NCI-H2196 (cell line): ENCODE measurements around the gene ADAMTS14.
"Not testable (repeated sequence)": the region's sequence is repeated elsewhere in the genome, so short reads cannot be mapped to it uniquely, and the experiment has no call there.

Source experiments
- DNase-seq: peaks from one replicate; lab custom pipeline; 2025; ENCODE audit not compliant: unreplicated experiment; lab: John Stamatoyannopoulos, UW

ADAMTS14 gene

DNA sequence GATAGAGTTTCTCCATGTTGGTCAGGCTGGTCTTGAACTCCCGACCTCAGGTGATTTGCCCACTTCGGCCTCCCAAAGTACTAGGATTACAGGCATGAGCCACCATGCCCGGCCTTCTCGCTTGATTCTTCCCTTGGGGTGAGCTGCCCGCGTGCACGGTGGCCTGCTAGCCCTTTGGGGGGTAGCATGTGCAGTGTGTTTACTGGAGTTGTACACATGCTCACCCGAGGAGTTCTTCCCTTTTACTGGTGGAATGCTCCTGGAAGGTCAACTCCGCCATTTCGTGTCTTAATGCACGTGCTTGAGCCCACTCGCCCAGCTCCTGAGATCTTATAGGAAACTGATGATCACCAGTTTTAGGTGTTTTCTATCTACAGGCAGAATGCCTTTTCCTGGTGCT is 17.0 kb upstream of the ADAMTS14 start:
- no peak for DNase-seq

DNA sequence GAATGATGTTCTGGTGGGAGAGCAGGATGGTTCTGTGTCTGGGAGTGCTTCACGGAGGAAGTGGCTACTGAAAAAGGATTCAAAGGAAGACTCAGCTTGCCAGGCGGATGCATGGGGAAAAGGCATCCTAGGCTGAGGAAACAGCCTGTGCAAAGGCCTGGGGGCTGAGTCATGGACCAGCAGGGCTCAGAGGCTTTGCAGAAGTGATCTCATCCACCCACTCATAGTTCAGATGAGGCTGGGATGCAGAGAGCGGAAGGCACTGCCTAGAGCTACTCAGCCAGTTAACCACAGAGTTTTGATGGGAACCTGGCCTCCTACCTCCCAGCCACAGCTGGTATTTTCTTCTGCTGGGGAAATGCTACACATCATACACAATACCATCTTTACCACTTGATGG is 15.8 kb upstream of the ADAMTS14 start:
- DNase-seq: no peak

DNA sequence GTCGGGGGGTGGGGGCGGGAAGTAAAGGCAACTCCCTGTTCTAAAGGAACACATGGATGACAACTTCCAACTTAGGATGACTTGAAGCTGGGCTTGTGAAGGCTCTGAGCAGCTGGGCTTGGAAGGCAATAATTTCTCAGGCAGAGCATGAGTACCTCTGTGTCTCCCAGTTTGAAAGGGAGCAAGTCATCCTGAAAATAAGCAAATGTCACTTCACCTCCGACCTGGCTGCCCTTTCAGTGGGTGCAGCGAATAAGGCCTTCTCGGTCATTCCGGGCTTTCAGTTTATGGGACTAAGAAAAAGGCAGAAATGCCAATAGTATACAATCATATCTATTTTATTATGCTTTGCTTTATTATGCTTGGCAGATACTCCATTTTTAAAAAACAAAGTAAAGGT is 15.3 kb upstream of the ADAMTS14 start:
- DNase-seq: no peak

DNA sequence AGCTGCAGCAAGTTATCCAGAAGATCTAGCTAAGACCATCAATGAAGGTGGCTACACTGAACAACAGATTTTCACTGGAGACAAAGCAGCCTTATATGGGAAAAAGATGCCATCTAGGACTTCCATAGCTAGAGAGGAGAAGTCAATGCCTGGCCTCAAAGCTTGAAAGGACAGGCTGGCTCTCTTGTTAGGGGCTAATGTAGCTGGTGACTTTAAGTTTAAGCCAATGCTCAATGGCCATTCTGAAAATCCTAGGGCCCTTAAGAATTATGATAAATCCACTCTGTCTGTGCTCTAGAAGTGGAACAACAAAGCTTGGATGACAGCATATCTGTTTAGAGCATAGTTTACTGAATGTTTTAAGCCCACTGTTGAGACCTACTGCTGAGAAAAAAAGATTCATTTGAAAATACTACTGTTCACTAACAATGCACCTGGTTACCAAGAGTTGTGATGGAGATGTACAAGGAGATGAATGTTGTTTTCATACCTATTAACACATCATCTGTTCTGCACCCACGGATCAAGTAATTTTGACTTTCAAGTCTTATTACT is 13.6 kb upstream of the ADAMTS14 start:
- DNase-seq: no peak

DNA sequence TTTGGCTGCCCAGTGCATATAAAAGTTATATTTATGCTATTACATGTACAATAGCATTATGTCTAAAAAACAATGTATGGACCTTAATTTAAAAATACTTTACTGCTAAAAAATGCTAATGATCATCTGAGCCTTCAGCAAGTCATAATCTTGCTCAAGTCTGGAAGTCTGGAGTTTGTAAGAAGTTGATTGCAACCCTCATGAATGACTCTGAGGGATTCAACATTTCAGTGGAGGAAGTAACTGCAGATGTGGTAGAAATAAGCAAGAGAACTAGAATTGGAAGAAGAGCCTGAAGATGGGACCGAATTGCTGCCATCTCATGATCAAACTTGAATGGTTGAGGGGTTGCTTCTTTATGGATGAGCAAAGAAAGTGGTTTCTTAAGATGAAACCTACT is 13.0 kb upstream of the ADAMTS14 start:
- no peak for DNase-seq

DNA sequence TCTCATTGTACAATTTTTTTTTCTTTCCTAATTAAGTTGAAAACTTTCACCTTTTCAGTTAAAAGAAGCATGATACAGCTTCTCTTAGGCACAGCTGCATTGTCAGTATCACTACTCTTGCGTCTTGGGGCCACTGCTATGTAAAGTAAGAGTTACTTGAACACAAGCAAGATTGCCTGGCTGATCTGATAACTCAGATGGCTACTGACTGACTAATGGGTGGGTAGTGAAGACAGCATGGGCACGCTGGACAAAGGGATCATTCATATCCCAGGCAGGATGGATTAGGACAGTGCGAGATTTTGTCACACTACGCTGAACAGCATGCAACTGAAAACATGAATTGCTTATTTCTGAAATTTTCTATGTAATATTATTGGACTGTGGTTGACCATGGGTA is 11.6 kb upstream of the ADAMTS14 start:
- DNase-seq: no peak

DNA sequence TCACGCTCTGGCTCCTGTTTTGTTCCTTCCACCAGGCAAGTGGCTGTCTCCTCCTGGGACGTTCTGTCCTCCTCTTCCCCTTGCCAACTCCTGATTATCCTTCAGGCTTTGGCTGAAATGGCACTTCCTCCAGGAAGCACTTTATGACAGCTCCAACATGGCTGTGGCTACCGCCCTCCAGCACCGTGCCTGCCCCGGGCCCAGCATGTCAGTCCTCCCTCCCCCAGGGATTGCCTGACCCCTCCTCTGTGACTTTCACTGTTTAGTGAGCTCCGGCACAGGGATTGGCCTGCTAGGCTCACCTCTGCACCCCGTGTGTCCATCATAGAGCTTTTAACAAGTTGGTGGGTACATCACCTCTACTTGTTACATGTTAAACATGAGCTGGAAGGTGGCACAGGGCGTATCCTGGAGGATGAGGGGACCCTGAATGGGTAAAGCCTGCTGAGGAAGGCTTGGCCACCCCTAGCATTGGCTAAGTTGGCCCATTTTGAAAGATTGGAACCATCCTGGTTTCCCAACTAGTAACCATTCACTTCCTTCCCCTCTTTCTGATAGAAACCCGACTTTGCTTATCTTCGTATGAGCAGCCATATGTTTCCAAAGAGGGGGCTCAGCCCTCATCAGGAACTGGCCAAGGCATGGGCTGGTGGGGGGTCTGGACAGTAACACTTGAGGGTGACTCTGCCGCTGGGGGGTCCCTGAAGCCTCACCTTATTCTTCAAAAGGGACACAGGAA is 10.5 kb upstream of the ADAMTS14 start:
- DNase-seq: no peak

DNA sequence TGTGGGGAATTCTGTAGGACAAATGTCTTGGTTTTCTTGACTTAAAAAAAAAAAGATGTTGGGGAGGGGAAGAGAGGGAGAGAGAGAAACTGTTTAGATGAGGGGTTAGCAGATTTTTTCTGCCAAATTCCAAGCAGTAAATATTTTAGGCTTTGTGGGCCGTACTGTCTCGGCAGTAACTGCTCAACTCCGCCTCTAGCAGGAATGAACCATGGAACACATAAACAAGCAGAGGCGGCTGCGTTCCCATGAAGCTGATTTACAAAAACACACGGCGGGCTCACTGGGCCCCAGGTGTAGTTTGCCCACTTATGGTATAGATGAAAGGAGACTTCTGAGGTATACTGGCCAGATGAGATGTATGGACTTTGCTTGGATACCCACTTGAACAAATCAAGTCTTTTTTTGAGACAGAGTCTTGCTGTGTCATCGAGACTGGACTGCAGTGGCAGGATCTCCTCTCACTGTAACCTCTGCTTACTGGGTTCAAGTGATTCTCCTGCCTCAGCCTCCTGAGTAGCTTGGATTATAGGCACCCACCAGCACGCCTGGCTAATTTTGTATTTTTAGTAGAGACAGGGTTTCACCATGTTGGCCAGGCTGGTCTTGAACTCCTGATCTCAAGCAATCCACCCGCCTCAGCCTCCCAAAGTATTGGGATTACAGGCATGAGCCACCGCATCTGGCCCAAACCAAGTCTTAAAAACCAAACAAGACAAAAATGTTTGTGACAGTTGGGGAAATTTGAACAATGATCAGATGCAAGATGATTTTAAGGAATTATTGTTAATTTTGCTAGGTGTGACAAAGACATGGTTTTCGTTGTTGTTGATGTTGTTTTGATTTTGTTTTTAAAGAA is 9.7 kb upstream of the ADAMTS14 start:
- no peak for DNase-seq

DNA sequence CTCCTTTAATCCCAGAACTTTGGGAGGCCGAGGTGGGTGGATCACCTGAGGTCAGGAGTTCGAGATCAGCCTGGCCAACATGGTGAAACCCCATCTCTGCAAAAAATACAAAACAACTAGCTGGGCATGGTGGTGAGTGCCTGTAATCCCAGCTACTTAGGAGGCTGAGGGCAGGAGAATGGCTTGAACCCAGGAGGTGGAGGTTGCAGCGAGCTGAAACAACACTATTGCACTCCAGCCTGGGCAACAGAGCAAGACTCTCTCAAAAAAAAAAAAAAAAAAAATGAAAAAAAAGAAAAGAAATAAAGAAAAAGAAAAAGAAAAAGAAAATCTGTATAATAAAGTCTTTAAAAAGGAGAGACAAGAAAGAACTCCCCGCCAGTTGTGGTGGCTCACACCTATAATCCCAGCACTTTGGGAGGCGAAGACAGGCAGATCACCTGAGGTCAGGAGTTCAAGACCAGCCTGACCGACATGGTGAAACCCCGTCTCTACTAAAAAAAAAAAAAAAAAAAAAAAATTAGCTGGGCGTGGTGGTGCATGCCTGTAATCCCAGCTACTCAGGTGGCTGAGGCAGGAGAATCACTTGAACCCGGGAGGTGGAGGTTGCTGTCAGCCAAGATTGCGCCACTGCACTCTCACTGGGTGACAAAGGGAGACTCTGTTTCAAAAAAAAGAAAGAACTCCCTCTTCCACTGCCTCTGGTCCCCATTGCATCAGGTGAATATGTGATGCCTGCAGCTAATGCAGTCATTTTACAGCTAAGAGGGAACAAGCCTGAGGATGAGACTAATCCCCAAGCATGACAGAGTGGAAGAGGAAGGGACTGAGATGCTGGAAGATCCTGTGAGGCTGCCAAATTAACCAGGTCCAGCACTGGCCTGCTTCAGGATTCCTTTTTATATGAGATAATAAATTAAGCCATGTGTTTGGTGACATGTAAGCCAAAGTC is 8.6 kb upstream of the ADAMTS14 start:
- not testable (repeated sequence) for DNase-seq

DNA sequence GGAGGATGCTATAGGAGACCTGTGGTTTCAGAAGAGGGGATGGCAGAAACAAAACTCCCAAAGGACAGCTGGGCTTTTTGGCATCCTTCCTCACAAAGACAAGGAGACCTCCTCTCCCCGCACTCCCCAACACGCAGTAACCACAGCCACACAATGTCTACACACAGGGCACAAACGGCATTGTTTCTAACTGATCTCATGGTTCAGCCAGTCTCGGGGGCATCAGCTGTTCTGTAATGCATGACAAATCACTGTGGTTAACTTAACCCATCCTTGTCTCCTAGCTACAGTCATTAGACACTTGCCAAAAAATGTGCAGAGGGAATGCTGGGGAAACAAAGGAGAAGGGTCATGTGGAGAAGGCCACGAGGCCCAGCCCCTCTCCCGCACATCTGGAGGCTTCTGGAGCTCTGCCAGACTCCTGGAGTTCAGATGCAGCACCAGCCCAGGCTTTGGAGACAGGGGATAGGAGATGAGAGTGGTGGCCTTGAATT is 7.6 kb upstream of the ADAMTS14 start:
- DNase-seq: no peak

DNA sequence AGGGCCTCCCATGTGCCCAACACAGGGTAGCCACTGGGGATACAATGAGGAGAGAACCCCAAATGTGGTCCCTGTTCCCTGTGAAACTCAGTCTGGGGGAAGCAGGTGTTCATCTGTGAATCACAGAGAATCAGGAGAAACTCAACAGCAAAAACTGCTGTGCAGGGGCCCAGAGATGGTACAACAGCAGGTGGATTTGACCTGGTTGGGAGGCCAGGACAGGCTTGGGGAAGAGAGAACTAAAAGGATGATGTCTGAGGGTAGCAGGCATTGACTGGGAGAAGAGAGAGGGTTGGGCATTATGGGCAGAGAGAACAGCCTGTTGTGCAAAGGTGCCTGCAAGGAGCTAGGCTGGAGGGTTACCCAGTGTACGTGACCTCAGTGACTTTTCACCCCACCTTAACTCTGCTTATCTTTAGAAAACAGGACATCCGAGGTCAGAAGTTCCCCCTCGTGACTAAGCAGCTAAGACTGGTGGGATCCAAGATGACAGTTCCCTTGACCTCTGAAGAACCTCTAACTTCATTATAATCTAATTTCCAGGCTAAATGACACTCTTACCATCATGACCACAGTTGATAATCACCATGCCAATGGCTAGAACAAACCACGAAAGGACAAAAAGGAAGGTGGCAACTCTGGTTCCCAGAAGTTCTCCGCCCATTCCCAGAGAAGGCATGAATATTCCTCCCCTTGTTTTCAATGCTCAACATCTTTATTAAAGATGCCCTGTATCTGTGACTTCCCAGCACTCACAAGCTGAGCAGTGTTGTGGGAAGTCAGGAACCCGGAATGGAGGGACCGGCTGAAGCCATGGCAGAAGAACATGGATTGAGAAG is 5.1 kb upstream of the ADAMTS14 start:
- DNase-seq: no peak

DNA sequence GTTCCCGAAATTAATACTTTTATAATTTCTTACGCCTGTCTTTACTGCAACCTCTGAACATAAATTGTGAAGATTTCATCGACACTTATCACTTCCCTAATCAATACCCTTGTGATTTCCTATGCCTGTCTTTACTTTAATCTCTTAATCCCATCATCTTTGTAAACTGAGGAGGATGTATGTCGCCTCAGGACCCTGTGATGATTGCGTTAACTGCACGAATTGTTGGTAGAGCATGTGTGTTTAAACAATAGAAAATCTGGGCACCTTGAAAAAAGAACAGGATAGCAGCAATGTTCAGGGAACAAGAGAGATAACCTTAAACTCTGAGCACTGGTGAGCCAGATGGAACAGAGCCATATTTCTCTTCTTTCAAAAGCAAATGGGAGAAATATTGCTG is 4.5 kb upstream of the ADAMTS14 start:
- not testable (repeated sequence) for DNase-seq

DNA sequence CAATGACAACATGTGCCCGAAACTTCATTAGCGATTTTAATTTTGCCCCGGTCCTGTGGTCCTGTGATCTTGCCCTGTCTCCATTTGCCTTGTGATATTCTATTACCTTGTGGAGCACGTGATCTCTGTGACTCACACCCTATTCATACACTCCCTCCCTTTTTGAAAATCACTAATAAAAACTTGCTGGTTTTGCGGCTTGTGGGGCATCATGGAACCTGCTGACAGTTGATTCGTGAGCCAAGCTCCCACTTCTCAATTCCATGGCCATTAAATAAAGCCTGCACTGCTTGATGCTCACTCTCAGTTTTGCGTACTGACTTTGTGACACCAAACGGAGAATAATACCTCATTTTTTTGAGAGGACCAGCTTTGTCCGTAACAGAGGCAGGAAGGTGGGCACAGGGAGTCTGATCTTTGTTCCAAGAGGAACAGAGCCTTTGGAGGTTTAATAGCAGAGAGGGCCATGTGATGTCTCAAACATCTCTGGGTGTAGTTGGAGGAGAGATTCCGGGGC is 3.8 kb upstream of the ADAMTS14 start:
- no peak for DNase-seq

DNA sequence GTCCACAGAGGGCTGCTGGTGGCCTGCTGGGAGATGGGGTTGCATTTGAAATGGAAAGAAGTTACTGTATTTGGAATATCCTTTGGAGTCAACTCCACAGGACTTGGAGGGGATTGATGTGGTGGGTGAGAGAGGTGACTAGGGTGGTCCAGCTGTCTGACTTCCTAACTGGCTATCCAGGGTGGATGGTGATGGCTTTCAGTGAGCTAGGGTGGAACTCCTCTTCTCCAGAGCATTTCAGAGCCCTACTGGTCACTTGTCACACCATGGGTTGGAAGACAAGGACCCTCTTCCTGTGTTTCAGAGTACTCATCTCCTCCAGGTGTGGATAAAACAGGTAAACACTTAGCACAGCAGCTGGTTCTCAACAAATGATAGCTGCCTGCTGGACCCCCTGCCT is 3.3 kb upstream of the ADAMTS14 start:
- DNase-seq: no peak

DNA sequence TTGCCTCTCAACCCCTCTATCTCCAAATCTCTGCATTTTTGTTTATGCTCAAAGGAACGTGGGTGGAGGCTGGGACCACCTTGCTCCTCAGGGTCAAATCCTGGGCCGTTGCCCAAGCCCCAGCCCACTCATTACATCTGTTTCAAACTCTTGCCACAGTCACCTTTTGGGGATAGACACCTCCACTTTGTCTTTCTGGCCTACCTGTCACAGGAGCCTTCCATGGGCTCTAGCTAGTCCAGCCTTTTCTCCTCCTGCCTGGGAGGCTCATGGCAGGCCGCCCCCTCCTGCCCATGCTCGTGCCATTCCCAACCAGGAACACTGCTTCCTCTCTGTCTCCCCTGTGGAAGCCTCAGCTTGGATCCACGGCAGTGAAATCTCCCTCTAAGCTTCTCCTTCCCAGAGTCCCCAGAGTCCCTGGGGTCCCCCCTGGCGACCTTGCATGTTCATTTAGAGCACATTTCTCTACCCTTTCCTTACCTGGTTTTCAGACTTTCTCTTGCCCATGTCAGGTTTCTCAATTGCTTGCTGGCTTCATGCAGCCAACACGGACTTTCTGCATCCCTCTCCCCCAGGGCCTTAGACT is 2.5 kb upstream of the ADAMTS14 start:
- DNase-seq: no peak

DNA sequence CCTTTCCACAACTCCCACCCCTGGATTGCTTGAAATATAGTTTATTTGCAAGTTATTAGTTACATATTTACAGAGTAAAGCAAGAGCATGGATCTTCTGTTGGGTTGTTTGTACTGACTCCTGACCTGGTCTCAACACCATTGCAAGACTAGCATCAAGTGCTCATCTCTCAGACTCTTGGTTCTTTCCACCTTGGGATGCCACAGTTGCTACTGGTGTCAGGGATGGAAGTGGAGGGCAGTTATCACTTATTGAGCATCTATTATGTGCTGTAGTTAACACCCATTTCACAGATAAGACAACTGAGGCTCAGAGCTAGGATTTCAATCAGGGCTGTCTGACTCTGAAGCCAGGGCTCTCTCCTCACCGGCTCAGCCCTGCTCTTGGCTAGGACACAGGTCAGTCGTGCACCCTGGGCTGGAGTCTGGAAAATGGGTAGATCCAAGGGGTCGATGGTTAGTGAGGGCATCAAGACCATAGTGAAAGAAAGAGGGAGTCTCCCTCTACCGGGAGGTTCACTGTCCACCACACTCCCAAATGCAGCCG is 614 bp upstream of the ADAMTS14 start:
- DNase-seq: no peak

DNA sequence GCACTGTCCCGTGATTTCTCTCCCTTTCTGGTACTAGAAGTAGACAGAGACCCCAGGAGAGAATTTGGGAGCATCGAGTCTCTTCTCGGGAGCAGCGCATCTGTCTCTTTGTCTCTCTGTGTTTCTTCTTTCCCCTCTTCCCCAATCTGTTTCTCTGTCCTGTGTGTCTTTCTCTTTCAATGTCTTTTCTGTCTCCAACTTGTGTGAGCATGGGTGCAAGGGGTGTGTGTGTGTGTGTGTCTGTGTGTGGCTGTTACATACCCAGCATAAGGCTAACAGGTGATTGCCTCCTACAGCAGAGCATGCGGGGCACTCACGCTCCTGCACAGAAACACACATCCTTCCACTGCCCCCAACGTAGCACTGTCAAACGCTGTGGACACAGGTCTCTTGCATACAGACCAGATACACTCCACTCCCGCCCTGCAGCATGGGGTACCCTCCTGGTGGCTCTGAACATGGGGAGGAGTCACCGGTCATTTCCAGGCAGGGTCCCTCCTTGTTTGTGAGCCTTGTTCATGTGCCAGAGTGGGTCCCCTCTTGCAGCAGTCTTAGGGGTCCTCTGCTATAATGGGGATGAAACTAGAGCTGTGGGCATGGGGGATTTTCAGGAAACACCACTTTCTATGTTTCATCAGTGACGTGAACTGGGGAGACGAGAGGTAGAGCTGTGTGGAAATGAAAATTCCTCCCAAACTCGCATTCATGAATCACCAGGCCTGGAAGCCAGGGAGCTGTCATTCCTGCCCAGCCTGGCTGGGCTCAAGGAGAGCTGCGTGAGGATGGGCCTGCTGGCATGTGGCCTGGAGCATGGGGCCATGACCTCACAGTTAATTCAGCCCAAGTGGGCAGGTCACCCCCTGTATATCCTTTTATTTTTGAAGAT is 980 bp downstream of the ADAMTS14 start:
- no peak for DNase-seq

DNA sequence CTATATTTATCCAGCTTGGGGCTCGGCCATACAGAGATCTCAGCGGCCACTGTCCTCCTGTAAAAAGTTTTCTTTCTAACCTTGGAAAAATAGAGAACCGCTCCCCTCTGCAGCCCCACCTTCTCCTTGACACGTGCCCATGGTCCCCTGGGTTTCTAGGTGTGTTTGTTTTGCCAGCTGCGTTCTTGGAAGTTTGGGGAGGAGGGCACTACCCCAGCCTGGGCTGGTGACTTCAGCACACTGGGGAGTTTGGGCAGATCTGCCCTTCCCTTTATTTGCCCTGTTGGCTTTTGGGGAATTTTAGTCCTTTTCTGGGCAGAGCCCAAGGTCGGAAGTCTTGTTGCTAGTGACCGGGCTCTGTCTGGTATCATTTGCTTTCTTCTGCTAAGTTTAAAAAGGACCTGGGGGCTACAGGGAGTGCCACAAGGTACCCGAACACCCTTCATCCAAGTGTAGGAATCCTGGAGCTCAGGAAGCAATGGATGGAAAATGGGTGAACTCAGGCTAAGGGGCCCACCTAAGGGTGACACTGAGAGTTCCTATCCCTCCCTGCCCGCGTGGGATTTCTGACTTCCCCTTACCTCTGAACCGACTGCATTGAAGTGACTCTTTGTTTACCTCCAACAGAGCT is 1.7 kb downstream of the ADAMTS14 start:
- no peak for DNase-seq
